Measurements from ENCODE around the gene DCDC2B.

GRCh38 chr1:32194984-32195383, 13.9 kb upstream of the DCDC2B start:
- TF ChIP-seq ZNF114 (CRISPR knock-in tag; IDR thresholded peaks at IDR 0.05), result no peak
- no peak for TF ChIP-seq EZH2 (IDR thresholded peaks at IDR 0.05; ENCODE audit: low read depth, unreplicated experiment)
- no peak for TF ChIP-seq POLR2AphosphoS5 (IDR thresholded peaks at IDR 0.05; ENCODE audit: low read depth)
- no peak for TF ChIP-seq CTCF (conservative IDR thresholded peaks at IDR 0.05; ENCODE audit: low read depth in 2 of 2)

Data from GM23338 (cell line).